ENCODE results near the gene WBP11.

Gene WBP11

GRCh38 chr12:14803011-14803829, at the start of gene WBP11, which contains the start of gene C12orf60:
TSS of gene WBP11 (minus strand) at chr12:14803478. CDS start at chr12:14801383, 2,095 bp downstream.
TSS of gene C12orf60 (plus strand) at chr12:14803670. CDS start at chr12:14822936, 19,266 bp downstream.
- peak; percentile 97 for FAIRE-seq

- FAIRE-seq, result no peak
Observed at GRCh38 chr12:14852880-14853279, 49.6 kb upstream of the WBP11 start.

GRCh38 chr12:14850929-14851663, 47.8 kb upstream of the WBP11 start:
- no peak for FAIRE-seq

- no peak for FAIRE-seq
Observed at GRCh38 chr12:14849661-14850060, 46.4 kb upstream of the WBP11 start.

- FAIRE-seq, result no peak
Observed at GRCh38 chr12:14846876-14847580, 43.8 kb upstream of the WBP11 start.

GRCh38 chr12:14846042-14846587, 42.8 kb upstream of the WBP11 start:
- no peak for FAIRE-seq

GRCh38 chr12:14845350-14845750, 42.1 kb upstream of the WBP11 start:
- FAIRE-seq, result no peak

GRCh38 chr12:14844401-14844800, 41.1 kb upstream of the WBP11 start:
- no peak for FAIRE-seq

- FAIRE-seq, result no peak
Observed at GRCh38 chr12:14843425-14843887, 40.2 kb upstream of the WBP11 start, which contains the start of gene ART4. TSS of gene ART4 (minus strand) at chr12:14843526. CDS start at chr12:14843113, 413 bp downstream.

GRCh38 chr12:14842315-14842714, 39.0 kb upstream of the WBP11 start:
- peak; percentile 28 for FAIRE-seq

- no peak for FAIRE-seq
Observed at GRCh38 chr12:14841761-14842160, 38.5 kb upstream of the WBP11 start.

- FAIRE-seq, result no peak
Observed at GRCh38 chr12:14840616-14841015, 37.3 kb upstream of the WBP11 start.

- FAIRE-seq, result no peak
Observed at GRCh38 chr12:14839262-14839661, 36.0 kb upstream of the WBP11 start.

GRCh38 chr12:14836336-14837210, 33.3 kb upstream of the WBP11 start:
- no peak for FAIRE-seq

- FAIRE-seq, result no peak
Observed at GRCh38 chr12:14834509-14834908, 31.2 kb upstream of the WBP11 start.

- FAIRE-seq, result no peak
Observed at GRCh38 chr12:14833952-14834351, 30.7 kb upstream of the WBP11 start.

- FAIRE-seq, result no peak
Observed at GRCh38 chr12:14833336-14833735, 30.1 kb upstream of the WBP11 start.

GRCh38 chr12:14828892-14829291, 25.6 kb upstream of the WBP11 start:
- FAIRE-seq, result no peak

- FAIRE-seq, result no peak
Observed at GRCh38 chr12:14827043-14827442, 23.8 kb upstream of the WBP11 start.

- no peak for FAIRE-seq
Observed at GRCh38 chr12:14826491-14826890, 23.2 kb upstream of the WBP11 start.

- no peak for FAIRE-seq
Observed at GRCh38 chr12:14825256-14825655, 22.0 kb upstream of the WBP11 start.

All from colon (tissue), 2 donors.